Measurements from ENCODE around the gene MMP19. TPM values are rescaled to one million over a fixed set of nuclear protein-coding genes. Genes with fewer than 3 reads are reported as not detected.

MMP19 gene
- total RNA-seq: 34.8 and 40.3 TPM in 2 replicates

GRCh38 chr12:55842681-55843429 is at the start of gene MMP19:
Gene MMP19 (minus strand): TSS chr12:55842936. CDS start chr12:55842830, 106 bp downstream.

GRCh38 chr12:55817345-55818139 is 25.2 kb downstream of the MMP19 start, which contains the start of the genes ORMDL2 and SARNP:
Gene ORMDL2 (plus strand): TSS chr12:55818041. CDS start chr12:55819000, 959 bp downstream.
Gene SARNP (minus strand): TSS chr12:55817724. CDS start chr12:55817701, 23 bp downstream.

Other genes starting within 250 kb of the MMP19 start
- not detected in 2 replicates for gene OR10P1, start 206.0 kb downstream of the MMP19 start, total RNA-seq
- gene ITGA7, start 135.0 kb downstream of the MMP19 start, total RNA-seq: 4.0 and 6.8 TPM in 2 replicates
- gene BLOC1S1, start 126.9 kb downstream of the MMP19 start, total RNA-seq: 89.1 and 122 TPM in 2 replicates
- 7.2 and 10.0 TPM in 2 replicates for gene RDH5, start 122.5 kb downstream of the MMP19 start, total RNA-seq
- gene CD63, start 113.9 kb downstream of the MMP19 start, total RNA-seq: 1,164 and 1,497 TPM in 2 replicates
- 5.6 and 7.1 TPM in 2 replicates for gene GDF11, start 99.8 kb downstream of the MMP19 start, total RNA-seq
- 73.1 and 79.1 TPM in 2 replicates for gene SARNP, start 25.2 kb downstream of the MMP19 start, total RNA-seq
- gene ORMDL2, start 24.9 kb downstream of the MMP19 start, total RNA-seq: 20.4 and 24.9 TPM in 2 replicates
- 37.4 and 40.2 TPM in 2 replicates for gene DNAJC14, start 13.3 kb downstream of the MMP19 start, total RNA-seq
- gene PYM1, start 85.0 kb upstream of the MMP19 start, total RNA-seq: 36.5 and 36.8 TPM in 2 replicates
- gene DGKA, start 88.2 kb upstream of the MMP19 start, total RNA-seq: 22.4 and 34.2 TPM in 2 replicates
- gene PMEL, start 123.1 kb upstream of the MMP19 start, total RNA-seq: 3.1 and 9.9 TPM in 2 replicates
- 16.8 and 26.2 TPM in 2 replicates for gene CDK2, start 123.9 kb upstream of the MMP19 start, total RNA-seq
- gene RAB5B, start 131.1 kb upstream of the MMP19 start, total RNA-seq: 54.9 and 61.6 TPM in 2 replicates
- 8.3 and 12.3 TPM in 2 replicates for gene SUOX, start 154.3 kb upstream of the MMP19 start, total RNA-seq
- gene IKZF4, start 178.1 kb upstream of the MMP19 start, total RNA-seq: 0.90 and 1.1 TPM in 2 replicates
- 2,251 and 2,313 TPM in 2 replicates for gene RPS26, start 199.0 kb upstream of the MMP19 start, total RNA-seq
- gene ERBB3, start 237.2 kb upstream of the MMP19 start, total RNA-seq: not detected in 2 replicates